Gastrocnemius medialis (tissue), 4 donors: ENCODE data around the gene ZKSCAN5.

Source experiments
- CTCF ChIP-seq, 5 experiments: fragments of 450-650 bp in 3 of 5; fragments of 200-600 bp in 2 of 5; sonication (generic) in 2 of 5; IDR thresholded peaks in 4 of 5; conservative IDR thresholded peaks in 1 of 5; 1 replicate in 4 of 5; 2 replicates in 1 of 5; pipeline ENCODE4 v1.5.1; 2016 to 2019; ENCODE audit warnings: antibody characterized with exemption in 5 of 5, mild to moderate bottlenecking in 3 of 5, moderate library complexity in 3 of 5
- POLR2A ChIP-seq, 2 donors: fragments of 450-650 bp; IDR thresholded peaks; one replicate each; pipeline ENCODE4 v1.6.1; 2017; ENCODE audit warnings: antibody characterized with exemption in 2 of 2, mild to moderate bottlenecking in 2 of 2, moderate library complexity in 2 of 2

- TF ChIP-seq CTCF (IDR thresholded peaks at IDR 0.05 in 4 of 5, conservative IDR thresholded peaks at IDR 0.05 in 1 of 5) (no peak), POLR2A (IDR thresholded peaks at IDR 0.05) (no peak)
Measured at GRCh38 chr7:99505324-99505662, 831 bp downstream of the ZKSCAN5 start.
